HL-60 (cell line): ENCODE data around the gene DYNLRB1.
"Not testable (repeated sequence)": the region's sequence is repeated elsewhere in the genome, so short reads cannot be mapped to it uniquely, and the experiment has no call there.

ENCODE experiments used
- DNase-seq, 2 experiments: peaks; one replicate each; pipeline ENCODE4 v3.0.0-alpha.2; 2010 to 2020; ENCODE audit warnings: low read depth in 1 of 2, low spot score in 1 of 2
- H3K27ac ChIP-seq: fragments of 250-450 bp; sonication (Bioruptor Pico); replicated peaks from 2 replicates; pipeline ENCODE4 v1.5.1; 2020; ENCODE audit warnings: mild to moderate bottlenecking, moderate library complexity
- H3K27me3 ChIP-seq: fragments of 250-450 bp; sonication (Bioruptor Pico); 2 replicates; pipeline ENCODE4 v1.5.1; 2021; ENCODE audit warnings: mild to moderate bottlenecking, moderate library complexity; ENCODE audit not compliant: insufficient read depth, poor library complexity, severe bottlenecking
- H3K4me3 ChIP-seq: replicated peaks from 2 replicates; pipeline ENCODE4 v1.5.1; 2011; ENCODE audit warnings: mild to moderate bottlenecking, control low read depth, low read length; ENCODE audit not compliant: insufficient read depth
- GABPA ChIP-seq: IDR thresholded peaks from 2 replicates; pipeline ENCODE4 v1.6.1; 2012; ENCODE audit warnings: low read depth
- POLR2AphosphoS5 ChIP-seq: IDR thresholded peaks from 2 replicates; pipeline ENCODE4 v1.6.1; 2012; ENCODE audit warnings: low read depth
- REST ChIP-seq: IDR thresholded peaks from 2 replicates; pipeline ENCODE4 v1.6.1; 2012; ENCODE audit warnings: low read depth; ENCODE audit not compliant: insufficient replicate concordance
- SPI1 ChIP-seq: IDR thresholded peaks from 2 replicates; pipeline ENCODE4 v1.6.1; 2012; ENCODE audit warnings: low read depth, mild to moderate bottlenecking, borderline replicate concordance
- TF ChIP-seq, protein P1 (sequence below): IDR thresholded peaks from one replicate; pipeline ENCODE4 v1.5.1; 2011; ENCODE audit warnings: low read length, control low read depth, inconsistent platforms; ENCODE audit not compliant: insufficient read depth

The DYNLRB1 gene

GRCh38 chr20:34475979-34476736, 40.1 kb upstream of the DYNLRB1 start:
- Histone ChIP-seq H3K27me3 (no peaks in the 10 kb centered on the region), H3K4me3 (no peak overlapping the region), H3K27ac (no peak overlapping the region)
- peak in 1 of 2 experiments; percentile 22 for DNase-seq
- no peak for TF ChIP-seq REST
- TF ChIP-seq GABPA = no peak
- no peak for TF ChIP-seq SPI1
- no peak for TF ChIP-seq POLR2AphosphoS5
- TF ChIP-seq, protein P1, sequence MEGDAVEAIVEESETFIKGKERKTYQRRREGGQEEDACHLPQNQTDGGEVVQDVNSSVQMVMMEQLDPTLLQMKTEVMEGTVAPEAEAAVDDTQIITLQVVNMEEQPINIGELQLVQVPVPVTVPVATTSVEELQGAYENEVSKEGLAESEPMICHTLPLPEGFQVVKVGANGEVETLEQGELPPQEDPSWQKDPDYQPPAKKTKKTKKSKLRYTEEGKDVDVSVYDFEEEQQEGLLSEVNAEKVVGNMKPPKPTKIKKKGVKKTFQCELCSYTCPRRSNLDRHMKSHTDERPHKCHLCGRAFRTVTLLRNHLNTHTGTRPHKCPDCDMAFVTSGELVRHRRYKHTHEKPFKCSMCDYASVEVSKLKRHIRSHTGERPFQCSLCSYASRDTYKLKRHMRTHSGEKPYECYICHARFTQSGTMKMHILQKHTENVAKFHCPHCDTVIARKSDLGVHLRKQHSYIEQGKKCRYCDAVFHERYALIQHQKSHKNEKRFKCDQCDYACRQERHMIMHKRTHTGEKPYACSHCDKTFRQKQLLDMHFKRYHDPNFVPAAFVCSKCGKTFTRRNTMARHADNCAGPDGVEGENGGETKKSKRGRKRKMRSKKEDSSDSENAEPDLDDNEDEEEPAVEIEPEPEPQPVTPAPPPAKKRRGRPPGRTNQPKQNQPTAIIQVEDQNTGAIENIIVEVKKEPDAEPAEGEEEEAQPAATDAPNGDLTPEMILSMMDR = peak; percentile 21

GRCh38 chr20:34479627-34480026, 36.6 kb upstream of the DYNLRB1 start:
- no peak overlapping the region for H3K27ac ChIP-seq
- TF ChIP-seq REST = no peak
- TF ChIP-seq SPI1 = peak; percentile 39; the same call in 1 of the 2 replicates
- TF ChIP-seq, protein P1 = no peak
- TF ChIP-seq GABPA = no peak
- TF ChIP-seq POLR2AphosphoS5 = no peak
- H3K27me3 ChIP-seq = no peaks in the 10 kb centered on the region
- H3K4me3 ChIP-seq = no peak overlapping the region
- no peak for DNase-seq

DNA sequence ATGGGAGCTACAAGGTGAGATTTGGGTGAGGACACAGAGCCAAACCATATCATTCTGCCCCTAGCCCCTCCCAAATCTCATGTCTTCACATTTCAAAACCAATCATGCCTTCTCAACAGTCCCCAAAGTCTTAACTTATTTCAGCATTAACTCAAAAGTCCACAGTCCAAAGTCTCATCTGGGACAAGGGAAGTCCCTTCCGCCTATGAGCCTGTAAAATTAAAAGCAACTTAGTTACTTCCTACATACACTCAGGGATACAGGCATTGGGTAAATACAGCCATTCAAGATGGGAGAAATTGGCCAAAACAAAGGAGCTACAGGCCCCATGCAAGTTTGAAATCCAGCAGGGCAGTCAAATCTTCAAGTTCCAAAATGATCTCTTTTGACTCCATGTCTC, 34.1 kb upstream of the DYNLRB1 start:
- not testable (repeated sequence) for H3K27me3 ChIP-seq, DNase-seq, H3K4me3 ChIP-seq, H3K27ac ChIP-seq

GRCh38 chr20:34483585-34484220, 32.5 kb upstream of the DYNLRB1 start:
- not testable (repeated sequence) for H3K27ac ChIP-seq

More at GRCh38 chr20:34483585-34484220, 32.5 kb upstream of the DYNLRB1 start:
- H3K4me3 ChIP-seq, H3K27me3 ChIP-seq, DNase-seq: not testable (repeated sequence)
